ENCODE data around the gene PRDM2. TPM values are rescaled to one million over a fixed set of nuclear protein-coding genes. Genes with fewer than 3 reads are reported as not detected.
A peak's percentile ranks its signal among the peaks of the same experiment; 100 is the strongest.

The PRDM2 gene
- total and polyA plus RNA-seq, 10 donors, result 12.0 to 75.7 (median 57.4) TPM

- no peak for DNase-seq
- no peak overlapping the region for H3K27ac ChIP-seq
- TF ChIP-seq POLR2AphosphoS5 (IDR thresholded peaks at IDR 0.05) (peak in 1 of 3 donors; percentile 19), CTCF (IDR thresholded peaks at IDR 0.05 in 8 of 11, conservative IDR thresholded peaks at IDR 0.05 in 3 of 11) (no peak)
- H3K27me3 ChIP-seq (replicated peaks in 1 of 7), result no peaks in the 10 kb centered on the region
- H3K4me1 ChIP-seq, result peaks cover 0 to 49% (median 20%) of the 10 kb centered on the region in 6 donors
- no peak overlapping the region for H3K4me3 ChIP-seq
- intact Hi-C loops (cut with DNase I; ENCODE audit: low total_unique reads), result no loop called here
- no peaks in the 10 kb centered on the region for H3K9me3 ChIP-seq
- WGBS, 5 donors, result 96 to 97% (median 97%) methylated on average over 10 of the region's 10 CpGs
- peaks cover 0 to 100% (median 40%) of the 10 kb centered on the region in 6 donors for H3K36me3 ChIP-seq
Observed at GRCh38 chr1:13786541-13786940, 86.6 kb downstream of the PRDM2 start.

- peaks cover 0 to 27% (median 7%) of the 10 kb centered on the region in 6 donors for H3K4me1 ChIP-seq
- no peaks in the 10 kb centered on the region for H3K27me3 ChIP-seq (replicated peaks in 1 of 7)
- intact Hi-C loops (cut with DNase I; ENCODE audit: low total_unique reads), result no loop called here
- TF ChIP-seq POLR2AphosphoS5 (IDR thresholded peaks at IDR 0.05) (no peak), CTCF (IDR thresholded peaks at IDR 0.05 in 8 of 11, conservative IDR thresholded peaks at IDR 0.05 in 3 of 11) (no peak), POLR2A (IDR thresholded peaks at IDR 0.05) (no peak)
- no peak for DNase-seq
- WGBS, 5 donors, result 91 to 97% (median 94%) methylated on average over 6 of the region's 6 CpGs
- no peak overlapping the region for H3K4me3 ChIP-seq
- no peak overlapping the region for H3K27ac ChIP-seq
- no peaks in the 10 kb centered on the region for H3K9me3 ChIP-seq
- peaks cover 0 to 100% (median 37%) of the 10 kb centered on the region in 6 donors for H3K36me3 ChIP-seq
Observed at GRCh38 chr1:13788795-13789194, 88.8 kb downstream of the PRDM2 start.

GRCh38 chr1:13790290-13791030, 90.5 kb downstream of the PRDM2 start:
- 84 to 91% (median 86%) methylated on average over 13 of the region's 13 CpGs for WGBS, 5 donors

More at GRCh38 chr1:13790290-13791030, 90.5 kb downstream of the PRDM2 start:
- Histone ChIP-seq H3K4me3 (no peak overlapping the region), H3K4me1 (peaks cover 0 to 13% (median 0%) of the 10 kb centered on the region in 6 donors), H3K27ac (no peak overlapping the region), H3K36me3 (peaks cover 0 to 100% (median 36%) of the 10 kb centered on the region in 6 donors), H3K27me3 (replicated peaks in 1 of 7) (no peaks in the 10 kb centered on the region), H3K9me3 (no peaks in the 10 kb centered on the region)
- intact Hi-C loops (cut with DNase I; ENCODE audit: low total_unique reads), result no loop called here
- no peak for DNase-seq
- no peak for TF ChIP-seq POLR2A (IDR thresholded peaks at IDR 0.05)
- TF ChIP-seq POLR2AphosphoS5 (IDR thresholded peaks at IDR 0.05), result no peak
- no peak for TF ChIP-seq CTCF (IDR thresholded peaks at IDR 0.05 in 8 of 11, conservative IDR thresholded peaks at IDR 0.05 in 3 of 11)

All from spleen (tissue), 11 donors.